Stimulated activated CD4-positive, alpha-beta T cell treated with anti-CD3 and anti-CD28 coated beads, TNF-alpha, amount 100 ng/mL, for 24 hours (primary cell): ENCODE results near the gene DHX34.
"Not testable (repeated sequence)": the region's sequence is repeated elsewhere in the genome, so short reads cannot be mapped to it uniquely, and the experiment has no call there.

ENCODE experiments used
- DNase-seq, 3 experiments: peaks; one replicate each; pipeline ENCODE4 v3.0.0-alpha.2; 2020; ENCODE audit warnings: low read depth in 3 of 3

The DHX34 gene

DNA sequence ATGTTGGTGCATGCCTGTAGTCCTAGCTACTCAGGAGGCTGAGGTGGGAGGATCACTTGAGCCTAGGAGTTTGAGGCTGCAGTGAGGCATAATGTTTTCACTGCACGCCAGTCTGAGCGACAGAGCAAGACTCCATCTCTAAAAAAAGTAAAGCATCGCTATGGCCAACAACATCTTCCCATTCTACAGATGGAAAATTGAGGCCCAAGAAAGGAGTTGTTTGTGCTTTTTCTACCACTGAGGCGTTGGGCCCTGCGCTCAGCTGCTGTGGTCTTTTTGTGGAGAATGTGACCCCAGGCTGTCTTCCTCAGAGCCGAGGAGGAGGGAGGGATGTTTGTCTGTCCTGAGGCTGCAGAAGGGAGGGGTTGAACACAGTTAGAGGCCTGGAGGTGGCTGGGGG is 17.6 kb upstream of the DHX34 start:
- no peak for DNase-seq

DNA sequence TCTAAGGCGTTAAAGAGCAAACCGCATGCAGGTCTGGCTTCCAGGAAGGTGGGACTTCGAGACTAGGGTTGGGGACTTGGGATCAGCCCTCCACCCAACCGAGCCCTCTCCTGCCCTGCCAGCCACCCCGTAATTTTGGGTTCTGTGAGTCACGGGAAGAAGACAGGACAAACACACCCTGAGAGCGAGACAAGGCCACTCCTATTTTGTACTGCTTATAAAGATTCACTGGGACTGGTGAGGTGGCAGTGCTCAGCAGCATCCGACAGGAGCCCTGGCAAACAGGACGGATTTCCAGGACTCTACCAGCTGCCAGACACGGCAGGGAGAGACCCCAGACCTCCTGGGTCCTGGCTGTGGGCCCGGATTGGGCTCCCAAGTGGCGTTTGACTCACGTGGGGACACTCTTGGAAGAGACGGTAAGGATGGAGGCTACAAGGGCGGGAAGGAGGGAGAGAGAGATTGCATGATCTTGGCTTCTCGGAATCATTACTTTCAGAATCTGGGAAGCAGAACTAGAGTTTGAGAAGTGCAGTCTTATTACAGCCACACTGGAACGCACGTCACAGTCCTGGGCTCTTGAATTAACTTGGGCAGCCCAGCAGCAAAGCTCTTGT is 17.1 kb upstream of the DHX34 start, which contains the start of gene C5AR2:
Gene C5AR2 (plus strand): TSS at position 245 of the 617 bp plus-strand sequence. CDS start 8,625 bp downstream, outside the sequence.
- no peak for DNase-seq

DNA sequence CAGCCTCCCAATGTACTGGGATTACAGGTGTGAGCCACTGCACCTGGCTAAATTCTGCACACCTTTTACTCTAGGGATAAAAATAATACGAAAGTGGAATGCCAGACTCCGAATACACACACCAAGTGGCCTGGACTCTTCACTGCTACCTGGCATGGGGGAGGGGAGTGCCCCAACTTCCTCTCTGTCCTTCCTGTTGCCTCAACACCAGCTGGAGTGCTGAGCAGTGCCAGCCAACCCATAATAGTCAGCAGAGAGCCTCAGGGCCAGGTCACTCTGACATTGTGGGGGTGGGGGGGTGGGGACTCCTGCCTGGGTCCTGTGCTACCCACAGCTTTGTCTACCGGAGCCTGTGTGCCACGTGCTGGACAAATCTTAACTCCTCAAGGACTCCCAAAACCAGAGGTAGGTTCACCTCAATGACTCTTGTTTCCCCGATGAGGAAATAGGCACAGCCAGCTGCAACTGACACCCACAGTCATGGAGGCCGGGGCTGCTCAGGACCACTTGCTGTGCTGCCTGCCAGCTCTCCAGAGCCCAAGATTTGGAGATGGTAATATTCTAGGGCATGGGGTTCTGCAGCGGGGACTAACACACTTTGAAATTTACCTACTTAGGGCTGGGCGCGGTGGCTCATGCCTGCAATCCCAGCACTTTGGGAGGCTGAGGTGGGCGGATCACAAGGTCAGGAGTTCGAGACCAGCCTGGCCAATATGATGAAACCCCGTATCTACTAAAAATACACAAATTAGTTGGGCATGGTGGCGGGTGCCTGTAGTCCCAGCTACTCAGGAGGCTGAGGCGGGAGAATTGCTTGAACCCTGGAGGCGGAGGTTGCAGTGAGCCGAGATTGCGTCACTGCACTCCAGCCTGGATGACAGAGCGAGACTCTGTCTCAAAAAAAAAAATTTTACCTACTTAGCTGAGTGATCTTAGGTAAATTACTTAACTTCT is 12.1 kb upstream of the DHX34 start:
- DNase-seq = not testable (repeated sequence)

DNA sequence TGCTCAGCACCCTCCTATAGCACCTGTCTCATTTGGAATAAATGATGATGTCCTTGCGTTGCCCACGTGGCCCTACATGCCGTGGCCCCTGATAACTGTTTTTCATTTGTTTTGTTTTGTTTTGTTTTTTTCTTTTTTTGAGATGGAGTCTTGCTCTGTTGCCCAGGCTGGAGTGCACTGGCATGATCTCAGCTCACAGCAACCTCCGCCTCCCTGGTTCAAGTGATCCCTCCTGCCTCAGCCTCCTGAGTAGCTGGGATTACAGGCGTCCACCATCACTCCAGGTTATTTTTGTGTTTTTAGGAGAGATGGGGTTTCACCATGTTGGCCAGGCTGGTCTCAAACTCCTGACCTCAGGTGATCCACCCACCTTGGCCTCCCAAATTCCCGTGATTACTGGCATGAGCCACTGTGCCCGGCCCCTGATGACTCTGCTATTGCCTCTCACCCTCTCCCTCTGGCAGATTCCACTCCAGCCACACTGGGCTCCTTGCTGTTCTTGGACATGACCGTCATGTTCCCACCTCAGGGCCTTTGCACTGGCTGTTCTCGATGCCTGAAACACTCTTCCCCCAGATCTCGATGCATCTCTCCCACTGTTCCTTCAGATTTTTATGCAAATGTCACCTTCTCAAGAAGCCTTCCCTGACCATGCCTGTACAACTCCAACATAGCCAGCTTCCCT is 9.8 kb upstream of the DHX34 start:
- no peak for DNase-seq

DNA sequence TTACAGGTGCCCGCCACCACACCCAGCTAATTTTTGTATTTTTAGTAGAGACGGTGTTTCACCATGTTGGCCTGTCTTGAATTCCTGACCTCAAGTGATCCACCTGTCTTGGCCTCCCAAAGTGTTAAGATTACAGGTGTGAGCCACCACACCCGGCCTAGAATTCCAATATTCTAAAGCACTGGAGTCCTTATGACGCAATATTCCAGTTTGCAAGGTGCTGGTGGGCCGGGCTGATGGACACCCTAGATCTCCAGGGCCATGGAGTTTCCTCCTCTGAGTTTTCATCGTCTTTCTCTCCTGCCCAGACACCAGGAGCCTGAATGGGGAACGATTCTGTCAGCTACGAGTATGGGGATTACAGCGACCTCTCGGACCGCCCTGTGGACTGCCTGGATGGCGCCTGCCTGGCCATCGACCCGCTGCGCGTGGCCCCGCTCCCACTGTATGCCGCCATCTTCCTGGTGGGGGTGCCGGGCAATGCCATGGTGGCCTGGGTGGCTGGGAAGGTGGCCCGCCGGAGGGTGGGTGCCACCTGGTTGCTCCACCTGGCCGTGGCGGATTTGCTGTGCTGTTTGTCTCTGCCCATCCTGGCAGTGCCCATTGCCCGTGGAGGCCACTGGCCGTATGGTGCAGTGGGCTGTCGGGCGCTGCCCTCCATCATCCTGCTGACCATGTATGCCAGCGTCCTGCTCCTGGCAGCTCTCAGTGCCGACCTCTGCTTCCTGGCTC is 8.5 kb upstream of the DHX34 start:
- no peak for DNase-seq

DNA sequence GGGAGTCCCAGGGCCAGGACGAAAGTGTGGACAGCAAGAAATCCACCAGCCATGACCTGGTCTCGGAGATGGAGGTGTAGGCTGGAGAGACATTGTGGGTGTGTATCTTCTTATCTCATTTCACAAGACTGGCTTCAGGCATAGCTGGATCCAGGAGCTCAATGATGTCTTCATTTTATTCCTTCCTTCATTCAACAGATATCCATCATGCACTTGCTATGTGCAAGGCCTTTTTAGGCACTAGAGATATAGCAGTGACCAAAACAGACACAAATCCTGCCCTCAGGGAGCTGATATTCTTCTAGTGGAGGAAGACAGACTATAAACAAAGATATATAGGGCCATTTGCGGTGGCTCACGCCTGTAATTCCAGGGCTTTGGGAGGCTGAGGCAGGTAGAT is 7.4 kb upstream of the DHX34 start:
- no peak for DNase-seq

DNA sequence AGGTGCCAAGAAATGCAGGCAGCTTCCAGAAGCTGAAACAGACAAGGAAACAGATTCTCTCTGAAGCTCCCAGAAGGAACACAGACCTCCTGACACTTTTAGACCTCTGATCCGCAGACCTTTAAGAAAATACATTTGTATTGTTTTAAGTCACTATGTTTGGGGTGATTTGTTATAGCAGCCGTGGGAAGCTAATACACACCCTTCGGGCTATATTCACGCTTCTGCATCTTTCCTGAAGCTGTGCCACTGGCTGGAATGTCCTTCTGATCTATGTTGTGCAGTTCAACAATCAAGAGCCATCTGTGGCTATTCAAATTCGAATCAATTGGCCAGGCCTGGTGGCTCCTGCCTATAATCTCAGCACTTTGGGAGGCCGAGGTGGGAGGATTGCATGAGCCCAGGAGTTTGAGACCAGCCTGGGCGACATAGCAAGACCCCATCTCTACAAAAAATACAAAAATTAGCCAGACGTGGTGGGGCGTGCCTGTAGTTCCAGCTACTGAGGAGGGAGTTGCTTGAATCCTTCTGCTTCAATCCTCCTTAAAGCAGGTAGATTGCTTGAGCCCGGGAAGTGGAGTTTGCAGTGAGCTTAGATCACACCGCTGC is 5.8 kb upstream of the DHX34 start:
- no peak for DNase-seq

DNA sequence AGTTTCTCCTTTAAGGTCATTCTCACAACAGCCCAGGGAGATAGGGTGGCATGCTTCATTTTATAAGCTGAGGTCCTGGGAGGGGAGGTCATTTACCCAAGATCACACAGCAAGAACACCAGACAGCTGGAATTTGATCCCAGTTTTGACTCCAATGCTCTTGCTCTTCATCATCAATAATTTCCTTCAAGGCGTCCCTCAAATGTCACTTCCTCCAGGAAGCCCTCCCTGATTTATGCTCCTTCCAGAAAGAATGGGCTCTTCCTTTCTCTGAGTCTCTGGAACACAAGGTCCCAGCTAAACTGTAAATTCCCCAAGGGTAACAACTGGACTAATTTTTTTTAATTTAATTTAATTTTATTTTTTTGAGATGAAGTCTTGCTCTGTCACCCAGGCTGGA is 4.7 kb upstream of the DHX34 start:
- no peak for DNase-seq

DNA sequence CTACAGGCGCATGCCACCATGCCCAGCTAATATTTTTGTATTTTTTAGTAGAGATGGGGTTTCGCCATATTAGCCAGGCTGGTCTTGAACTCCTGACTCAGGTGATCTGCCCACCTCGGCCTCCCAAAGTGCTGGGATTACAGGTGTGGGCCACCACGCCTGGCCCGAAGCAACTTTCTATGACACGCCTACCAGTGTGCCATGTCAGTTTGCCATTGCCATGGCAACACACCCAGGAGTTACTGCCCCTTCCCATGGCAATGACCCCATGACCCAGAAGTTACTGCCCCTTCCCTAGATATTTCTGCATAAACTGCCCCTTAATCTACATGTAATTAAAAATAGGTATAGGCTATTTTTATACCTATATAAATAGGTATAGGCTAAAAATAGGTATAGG is 3.1 kb upstream of the DHX34 start:
- not testable (repeated sequence) for DNase-seq

DNA sequence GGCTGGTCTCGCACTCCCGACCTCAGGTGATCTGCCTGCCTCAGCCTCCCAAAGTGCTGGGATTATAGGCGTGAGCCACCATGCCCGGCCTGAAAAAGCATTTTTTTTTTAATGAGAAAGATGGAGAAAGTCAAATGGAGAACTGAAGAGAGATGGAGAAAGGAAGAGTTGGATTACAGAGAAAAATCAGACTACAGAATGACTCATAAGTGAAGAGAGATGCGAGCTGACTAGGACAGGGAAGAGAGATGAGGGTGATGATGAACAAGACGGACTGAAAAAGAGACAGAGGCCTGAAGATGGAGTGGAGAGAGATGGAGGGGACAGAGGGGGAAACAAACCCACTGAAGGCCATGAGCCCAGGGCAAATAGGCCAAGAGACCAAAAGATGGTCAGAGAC is 1.5 kb downstream of the DHX34 start:
- DNase-seq = no peak

DNA sequence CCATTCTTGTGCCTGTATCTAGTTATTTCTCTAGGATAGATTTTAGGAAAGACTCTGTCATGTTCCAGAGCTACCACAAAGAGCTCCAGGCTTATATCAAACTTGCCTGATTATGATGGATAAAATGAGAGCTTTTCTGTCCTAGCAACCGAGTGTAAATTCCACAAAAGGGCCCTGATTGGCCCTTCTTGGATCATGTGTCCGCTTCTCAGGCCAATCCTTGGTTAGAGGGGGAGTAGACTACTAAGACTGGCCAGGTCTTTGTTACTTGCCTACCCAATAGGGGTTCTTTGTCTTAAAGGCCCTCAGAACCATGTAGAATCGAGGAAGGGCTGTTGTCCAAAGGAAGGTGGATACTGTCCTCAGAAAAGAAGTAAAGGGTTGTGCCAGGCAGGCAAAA is 2.4 kb downstream of the DHX34 start:
- DNase-seq = no peak

DNA sequence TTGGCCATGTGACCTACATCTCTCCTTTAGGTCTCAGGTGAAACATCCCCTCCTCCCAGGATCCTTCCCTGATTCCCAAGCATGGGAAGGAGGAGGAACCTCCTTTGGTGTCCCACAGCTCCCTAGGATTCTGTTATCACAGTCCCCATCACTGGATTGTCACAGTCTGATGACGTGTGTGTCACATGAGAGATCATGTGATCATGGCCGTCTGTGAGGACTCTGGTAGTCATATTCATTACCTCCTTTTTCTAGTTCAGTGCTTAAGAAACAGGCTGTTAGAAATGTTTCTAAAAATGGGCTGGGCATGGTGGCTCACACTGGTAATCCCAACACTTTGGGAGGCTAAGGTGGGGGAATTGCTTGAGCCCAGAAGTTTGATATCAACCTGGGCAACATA is 3.0 kb downstream of the DHX34 start:
- no peak for DNase-seq

DNA sequence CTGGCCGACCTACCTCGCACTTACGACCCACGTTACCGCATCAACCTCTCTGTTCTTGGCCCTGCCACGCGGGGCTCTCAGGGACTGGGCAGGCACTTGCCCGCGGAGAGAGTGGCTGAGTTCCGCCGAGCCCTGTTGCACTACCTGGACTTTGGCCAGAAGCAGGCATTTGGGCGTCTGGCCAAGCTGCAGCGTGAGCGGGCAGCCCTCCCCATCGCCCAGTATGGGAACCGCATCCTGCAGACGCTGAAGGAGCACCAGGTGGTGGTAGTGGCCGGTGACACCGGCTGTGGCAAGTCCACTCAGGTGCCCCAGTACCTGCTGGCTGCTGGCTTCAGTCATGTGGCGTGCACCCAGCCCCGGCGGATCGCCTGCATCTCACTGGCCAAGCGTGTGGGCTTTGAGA is 4.2 kb downstream of the DHX34 start:
- no peak for DNase-seq

DNA sequence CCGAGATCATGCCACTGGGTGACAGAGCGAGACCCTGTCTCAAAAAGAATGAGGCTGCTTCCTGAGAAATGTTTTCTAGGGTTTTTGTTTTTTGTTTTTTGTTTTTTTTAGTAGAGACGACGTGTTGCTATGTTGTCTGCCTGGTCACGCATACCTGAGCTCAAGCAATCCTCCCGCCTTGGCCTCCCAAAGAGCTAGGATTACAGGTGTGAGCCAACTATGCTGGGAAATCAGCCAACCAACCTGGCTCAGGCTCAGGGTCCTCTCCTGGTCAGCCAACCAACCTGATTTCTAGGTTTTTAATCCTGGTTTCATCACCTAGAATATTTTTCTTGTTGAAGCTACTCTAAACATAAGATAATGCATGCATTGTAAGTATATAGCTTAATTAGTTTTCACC is 7.8 kb downstream of the DHX34 start:
- no peak for DNase-seq

DNA sequence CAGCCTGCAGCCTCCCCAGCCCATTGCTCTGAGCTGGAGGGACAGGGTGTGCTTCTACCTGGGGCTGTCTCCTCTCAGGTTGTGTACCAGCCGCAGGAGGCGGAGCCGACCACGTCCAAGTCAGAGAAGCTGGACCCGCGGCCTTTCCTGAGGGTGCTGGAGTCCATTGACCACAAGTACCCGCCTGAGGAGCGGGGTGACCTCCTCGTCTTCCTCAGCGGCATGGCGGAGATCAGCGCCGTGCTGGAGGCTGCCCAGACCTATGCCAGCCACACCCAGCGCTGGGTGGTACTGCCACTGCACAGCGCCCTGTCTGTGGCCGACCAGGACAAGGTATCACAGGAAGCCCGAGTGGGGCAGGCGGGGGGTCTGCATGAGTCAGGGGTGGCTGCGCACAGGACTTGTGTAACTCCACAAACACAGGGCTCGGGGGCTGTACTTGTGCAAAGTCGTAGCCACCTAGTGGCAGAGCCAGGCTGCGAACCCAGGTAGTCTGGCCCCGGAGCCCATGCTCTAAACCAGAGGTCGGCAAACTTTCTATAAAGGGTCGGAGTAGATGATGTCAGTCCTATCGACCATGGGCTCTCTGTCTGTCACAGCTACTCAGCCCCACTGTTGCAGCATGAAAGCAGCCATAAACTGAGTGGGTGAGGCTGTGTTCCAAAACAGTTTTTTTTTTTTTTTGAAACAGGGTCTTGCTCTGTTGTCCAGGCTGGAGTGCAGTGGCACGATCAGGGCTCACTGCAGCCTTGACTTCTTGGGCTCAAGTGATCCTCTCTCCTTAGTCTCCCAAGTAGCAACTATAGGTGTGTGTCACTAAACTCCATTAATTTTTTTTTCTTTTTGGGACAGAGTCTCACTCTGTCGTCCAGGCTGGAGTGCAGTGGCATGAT is 8.9 kb downstream of the DHX34 start:
- no peak for DNase-seq

DNA sequence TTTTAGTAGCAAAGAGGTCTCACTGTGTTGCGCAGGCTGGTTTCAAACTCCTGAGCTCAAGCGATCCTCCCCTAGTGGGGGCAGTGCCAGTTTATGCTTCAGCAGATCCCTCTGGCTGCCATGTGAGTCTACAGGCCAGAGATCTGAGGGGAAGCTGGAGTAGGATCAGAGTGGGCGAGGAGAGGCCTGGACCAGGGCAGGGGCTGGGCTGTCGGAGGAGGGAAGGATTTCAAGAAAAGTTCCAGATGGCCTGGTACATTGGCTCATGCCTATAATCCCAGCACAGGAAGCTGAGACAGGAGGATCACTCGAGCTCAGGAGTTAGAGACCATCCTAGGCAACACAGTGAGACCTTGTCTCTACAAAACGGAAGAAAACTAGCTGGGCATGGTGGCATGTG is 9.8 kb downstream of the DHX34 start:
- no peak for DNase-seq

DNA sequence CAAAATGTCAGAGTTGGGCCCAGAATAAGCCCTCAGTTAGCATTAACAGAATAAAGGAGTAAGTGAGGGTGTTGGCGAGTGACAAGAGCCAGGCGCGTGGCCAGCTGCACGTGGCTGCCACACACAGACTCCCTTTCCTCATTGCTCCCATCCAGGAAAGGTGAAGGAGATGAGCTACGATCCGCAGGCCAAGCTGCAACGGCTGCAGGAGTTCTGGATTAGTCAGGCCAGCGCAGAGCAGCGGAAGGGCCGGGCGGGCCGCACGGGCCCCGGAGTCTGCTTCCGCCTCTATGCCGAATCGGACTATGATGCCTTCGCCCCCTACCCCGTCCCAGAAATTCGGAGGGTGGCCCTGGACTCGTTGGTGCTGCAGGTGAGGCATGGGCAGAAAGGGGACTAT is 13.2 kb downstream of the DHX34 start:
- no peak for DNase-seq

DNA sequence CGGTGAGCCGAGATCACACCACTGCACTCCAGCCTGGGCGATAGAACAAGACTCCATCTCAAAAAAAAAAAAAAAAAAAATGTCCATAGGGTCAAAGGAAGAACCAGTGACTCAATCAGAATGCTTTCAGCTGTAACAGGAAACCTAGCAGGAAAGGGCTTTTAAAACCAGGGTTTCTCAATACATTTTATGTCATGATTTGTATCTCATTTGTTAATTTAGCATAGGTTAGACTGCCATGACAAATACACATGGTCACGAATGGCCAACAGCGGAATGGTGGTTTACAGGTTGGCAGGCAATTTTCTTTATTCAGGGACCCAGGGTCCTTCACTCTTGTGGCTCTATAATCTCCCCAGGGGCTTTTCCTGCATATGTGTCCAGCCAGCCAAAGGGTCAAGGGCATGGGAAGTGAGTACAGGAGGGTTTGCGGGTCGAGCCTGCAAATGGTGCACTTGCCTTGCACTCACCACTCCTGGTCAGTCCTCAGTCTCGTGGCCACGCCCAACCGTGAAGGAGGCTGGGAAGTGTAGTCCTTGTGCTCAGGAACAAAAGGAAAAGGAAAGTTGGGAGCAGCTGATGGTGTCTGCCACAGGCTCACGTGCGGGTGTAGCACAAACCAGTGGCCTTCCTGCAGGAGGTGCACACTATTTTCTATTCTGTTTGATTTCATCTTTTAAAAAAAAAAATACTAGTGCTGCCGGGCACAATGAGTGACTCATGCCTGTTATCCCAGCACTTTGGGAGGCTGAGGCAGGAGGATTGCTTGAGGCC is 14.8 kb downstream of the DHX34 start:
- no peak for DNase-seq

DNA sequence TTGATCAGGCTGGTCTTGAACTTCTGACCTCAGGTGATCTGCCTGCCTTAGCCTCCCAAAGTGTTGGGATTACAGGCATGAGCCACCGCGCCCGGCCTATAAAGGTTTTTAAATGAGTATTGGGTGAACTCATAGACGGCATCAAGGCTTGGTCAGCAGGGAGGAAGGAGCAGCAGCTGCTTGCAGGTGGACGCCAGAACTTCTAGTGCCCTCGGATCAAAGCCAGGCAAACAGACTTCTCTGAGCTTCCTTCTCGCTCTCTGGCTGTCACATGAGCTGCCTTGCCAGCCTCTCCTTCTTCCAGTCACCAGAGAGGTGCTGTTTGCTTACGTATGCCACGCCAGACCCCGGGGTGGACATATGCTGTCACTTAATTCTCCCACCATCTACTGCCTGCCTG is 16.3 kb downstream of the DHX34 start:
- not testable (repeated sequence) for DNase-seq
